ENCODE measurements around the gene DGKQ. TPM values are rescaled to one million over a fixed set of nuclear protein-coding genes. Genes with fewer than 3 reads are reported as not detected.

Gene DGKQ
- total and polyA plus RNA-seq, 2 of the 13 experiments (the other 11 are each of a cell fraction or from before 2014, with no cell fraction given) = 4.5 to 7.2 TPM

DNA sequence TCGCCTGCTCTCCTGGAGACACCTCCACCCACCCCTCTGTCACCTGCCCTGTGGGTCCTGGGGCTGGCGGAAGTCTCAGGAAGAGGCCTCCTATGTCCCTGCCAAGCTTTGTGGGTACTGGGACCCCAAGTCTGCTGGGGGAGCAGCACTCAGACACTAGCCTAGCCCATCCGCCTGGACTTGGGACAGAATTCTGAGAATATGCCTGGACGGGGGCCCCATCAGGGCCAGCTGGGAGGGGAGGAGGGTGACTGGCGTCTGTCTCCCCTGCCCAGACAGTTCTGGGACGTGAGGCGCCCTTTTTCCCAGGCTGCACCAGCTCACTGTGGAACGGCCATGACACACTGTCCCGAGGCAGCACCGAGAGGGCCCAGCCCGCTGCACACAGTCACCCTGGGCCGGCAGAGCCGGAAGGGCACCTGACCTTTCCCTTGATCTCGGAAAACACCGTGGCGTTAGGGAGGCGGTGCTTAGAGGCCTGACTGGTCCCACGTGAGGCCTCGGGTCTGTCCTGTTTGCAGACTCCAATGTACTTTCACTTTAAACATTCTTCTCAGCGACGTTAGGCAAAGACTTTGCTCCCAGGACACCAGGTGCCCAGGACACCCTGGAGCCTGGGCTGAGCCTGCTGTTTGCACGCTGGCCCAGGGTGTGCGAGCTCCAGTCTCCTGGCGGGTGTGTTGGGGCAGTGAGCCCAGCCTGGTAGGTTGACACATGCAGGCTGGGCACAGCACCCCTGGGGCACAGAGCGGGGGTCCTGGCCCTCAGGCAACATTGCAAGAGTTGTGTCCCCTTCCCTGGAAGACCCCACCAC is 19.1 kb upstream of the DGKQ start (continued):
- TF ChIP-seq RBFOX2 (IDR thresholded peaks at IDR 0.05; ENCODE audit: low read depth, low read length) = peak; percentile 91
- TF ChIP-seq, protein P1, sequence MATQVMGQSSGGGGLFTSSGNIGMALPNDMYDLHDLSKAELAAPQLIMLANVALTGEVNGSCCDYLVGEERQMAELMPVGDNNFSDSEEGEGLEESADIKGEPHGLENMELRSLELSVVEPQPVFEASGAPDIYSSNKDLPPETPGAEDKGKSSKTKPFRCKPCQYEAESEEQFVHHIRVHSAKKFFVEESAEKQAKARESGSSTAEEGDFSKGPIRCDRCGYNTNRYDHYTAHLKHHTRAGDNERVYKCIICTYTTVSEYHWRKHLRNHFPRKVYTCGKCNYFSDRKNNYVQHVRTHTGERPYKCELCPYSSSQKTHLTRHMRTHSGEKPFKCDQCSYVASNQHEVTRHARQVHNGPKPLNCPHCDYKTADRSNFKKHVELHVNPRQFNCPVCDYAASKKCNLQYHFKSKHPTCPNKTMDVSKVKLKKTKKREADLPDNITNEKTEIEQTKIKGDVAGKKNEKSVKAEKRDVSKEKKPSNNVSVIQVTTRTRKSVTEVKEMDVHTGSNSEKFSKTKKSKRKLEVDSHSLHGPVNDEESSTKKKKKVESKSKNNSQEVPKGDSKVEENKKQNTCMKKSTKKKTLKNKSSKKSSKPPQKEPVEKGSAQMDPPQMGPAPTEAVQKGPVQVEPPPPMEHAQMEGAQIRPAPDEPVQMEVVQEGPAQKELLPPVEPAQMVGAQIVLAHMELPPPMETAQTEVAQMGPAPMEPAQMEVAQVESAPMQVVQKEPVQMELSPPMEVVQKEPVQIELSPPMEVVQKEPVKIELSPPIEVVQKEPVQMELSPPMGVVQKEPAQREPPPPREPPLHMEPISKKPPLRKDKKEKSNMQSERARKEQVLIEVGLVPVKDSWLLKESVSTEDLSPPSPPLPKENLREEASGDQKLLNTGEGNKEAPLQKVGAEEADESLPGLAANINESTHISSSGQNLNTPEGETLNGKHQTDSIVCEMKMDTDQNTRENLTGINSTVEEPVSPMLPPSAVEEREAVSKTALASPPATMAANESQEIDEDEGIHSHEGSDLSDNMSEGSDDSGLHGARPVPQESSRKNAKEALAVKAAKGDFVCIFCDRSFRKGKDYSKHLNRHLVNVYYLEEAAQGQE (IDR thresholded peaks at IDR 0.05; ENCODE audit: borderline replicate concordance in 1 of 2, low read depth in 1 of 2, low read length in 2 of 2) = peak in 1 of 2 experiments; percentile 49; a peak in 1 of 4 replicates
- peak; percentile 91 for TF ChIP-seq ZNF614 (CRISPR knock-in tag; IDR thresholded peaks at IDR 0.05; ENCODE audit: borderline replicate concordance)
- peak; percentile 72 for TF ChIP-seq ZKSCAN5 (CRISPR knock-in tag; IDR thresholded peaks at IDR 0.05)
- no peak for TF ChIP-seq KDM4B (CRISPR knock-in tag; IDR thresholded peaks at IDR 0.05)
- TF ChIP-seq ZSCAN25 (CRISPR knock-in tag; IDR thresholded peaks at IDR 0.05) = 0 out of 2 replicates have a peak, but pooled peaks have one; percentile 63
- TF ChIP-seq GTF3A (CRISPR knock-in tag; conservative IDR thresholded peaks at IDR 0.05) = 0 out of 2 replicates have a peak, but pooled peaks have one; percentile 60
- TF ChIP-seq POLR2AphosphoS5 (IDR thresholded peaks at IDR 0.05; ENCODE audit: low read depth, low read length) = peak; percentile 93
- TF ChIP-seq KAT8 (CRISPR knock-in tag; IDR thresholded peaks at IDR 0.05) = peak; percentile 92
- no peak for TF ChIP-seq HCFC1 (IDR thresholded peaks at IDR 0.05; ENCODE audit: low read depth, low read length)
- peak; percentile 31; the same call in 1 of the 2 replicates for TF ChIP-seq CTCF (CRISPR knock-in tag; IDR thresholded peaks at IDR 0.05)
- TF ChIP-seq TBX2 (CRISPR knock-in tag; IDR thresholded peaks at IDR 0.05; ENCODE audit: borderline replicate concordance) = peak; percentile 95
- no peak for TF ChIP-seq E2F5 (CRISPR knock-in tag; conservative IDR thresholded peaks at IDR 0.05)
- TF ChIP-seq MAF1 (CRISPR knock-in tag; IDR thresholded peaks at IDR 0.05; ENCODE audit: borderline replicate concordance) = 0 out of 2 replicates have a peak, but pooled peaks have one; percentile 27
- no peak for TF ChIP-seq ZNF33B (CRISPR knock-in tag; IDR thresholded peaks at IDR 0.05)
- TF ChIP-seq ZNF230 (CRISPR knock-in tag; IDR thresholded peaks at IDR 0.05) = peak; percentile 43; the same call in 1 of the 2 replicates
- TF ChIP-seq TCF12 (IDR thresholded peaks at IDR 0.05) = no peak
- peak; percentile 68; the same call in 1 of the 2 replicates for TF ChIP-seq TCF12 (CRISPR knock-in tag; IDR thresholded peaks at IDR 0.05)
- 0 out of 2 replicates have a peak, but pooled peaks have one; percentile 48 for TF ChIP-seq NCOA2 (CRISPR knock-in tag; IDR thresholded peaks at IDR 0.05)
- no peak for TF ChIP-seq ATM (IDR thresholded peaks at IDR 0.05; ENCODE audit: borderline replicate concordance)
- peak; percentile 82 for TF ChIP-seq ERF (CRISPR knock-in tag; IDR thresholded peaks at IDR 0.05)
- TF ChIP-seq ZNF414 (CRISPR knock-in tag; IDR thresholded peaks at IDR 0.05) = no peak
- TF ChIP-seq FOXC1 (CRISPR knock-in tag; IDR thresholded peaks at IDR 0.05; ENCODE audit: borderline replicate concordance) = 0 out of 2 replicates have a peak, but pooled peaks have one; percentile 5
- no peak for TF ChIP-seq ZNF180 (CRISPR knock-in tag; IDR thresholded peaks at IDR 0.05; ENCODE audit: borderline replicate concordance, low read depth)
